RPMI8226 (cell line): ENCODE data around the gene SERPINE2.
A peak's percentile ranks its signal among the peaks of the same experiment; 100 is the strongest.
"Not testable (repeated sequence)": the region's sequence is repeated elsewhere in the genome, so short reads cannot be mapped to it uniquely, and the experiment has no call there.

ENCODE experiments used
- DNase-seq: peaks from one replicate; pipeline ENCODE4 v3.0.0-alpha.2; 2015

Gene SERPINE2

GRCh38 chr2:224009605-224010315, 29.3 kb downstream of the SERPINE2 start:
- no peak for DNase-seq

GRCh38 chr2:224008702-224009261, 30.3 kb downstream of the SERPINE2 start:
- no peak for DNase-seq

- DNase-seq, result no peak
These were observed 34.9 kb downstream of the SERPINE2 start for GRCh38 chr2:224004105-224004695.

- not testable (repeated sequence) for DNase-seq
These were observed 38.4 kb downstream of the SERPINE2 start for GRCh38 chr2:224000662-224001061.

- DNase-seq, result no peak
These were observed 39.2 kb downstream of the SERPINE2 start for GRCh38 chr2:223999862-224000261.

GRCh38 chr2:223998948-223999347, 40.1 kb downstream of the SERPINE2 start:
- no peak for DNase-seq

- DNase-seq, result no peak
These were observed 41.1 kb downstream of the SERPINE2 start for GRCh38 chr2:223997938-223998337.

- DNase-seq, result no peak
These were observed 42.7 kb downstream of the SERPINE2 start for GRCh38 chr2:223996391-223996790.

GRCh38 chr2:223995569-223995968, 43.5 kb downstream of the SERPINE2 start:
- no peak for DNase-seq

- DNase-seq, result no peak
These were observed 44.4 kb downstream of the SERPINE2 start for GRCh38 chr2:223994562-223995162.

GRCh38 chr2:223993634-223994232, 45.4 kb downstream of the SERPINE2 start:
- peak; percentile 62 for DNase-seq

GRCh38 chr2:223991611-223992010, 47.5 kb downstream of the SERPINE2 start:
- DNase-seq, result no peak

- DNase-seq, result no peak
These were observed 49.2 kb downstream of the SERPINE2 start for GRCh38 chr2:223989856-223990232.

GRCh38 chr2:223989206-223989855, 49.8 kb downstream of the SERPINE2 start:
- peak; percentile 55 for DNase-seq

GRCh38 chr2:223981241-223981640, 57.8 kb downstream of the SERPINE2 start:
- no peak for DNase-seq

- no peak for DNase-seq
These were observed 58.3 kb downstream of the SERPINE2 start for GRCh38 chr2:223980803-223981202.

- no peak for DNase-seq
These were observed 58.7 kb downstream of the SERPINE2 start for GRCh38 chr2:223980397-223980735.

GRCh38 chr2:223979730-223980396, 59.2 kb downstream of the SERPINE2 start:
- DNase-seq, result no peak

GRCh38 chr2:223978451-223978850, 60.6 kb downstream of the SERPINE2 start:
- no peak for DNase-seq

GRCh38 chr2:223976635-223977226, 62.4 kb downstream of the SERPINE2 start:
- DNase-seq, result no peak

GRCh38 chr2:223973606-223974005, 65.5 kb downstream of the SERPINE2 start:
- DNase-seq, result no peak

- DNase-seq, result no peak
These were observed 66.4 kb downstream of the SERPINE2 start for GRCh38 chr2:223972656-223973102.
